ENCODE results near the gene PCNX2.
A peak's percentile ranks its signal among the peaks of the same experiment; 100 is the strongest.

The PCNX2 gene

GRCh38 chr1:233295237-233295974 lies at the start of gene PCNX2:
Gene PCNX2, minus strand, starts transcription at chr1:233295725. Its CDS starts 247 bp downstream, at chr1:233295478.
- peak; percentile 82 for DNase-seq (ENCODE audit: low spot score)

GRCh38 chr1:233343262-233343661 lies 47.7 kb upstream of the PCNX2 start:
- DNase-seq (ENCODE audit: low spot score) = no peak

GRCh38 chr1:233342086-233342485 lies 46.6 kb upstream of the PCNX2 start:
- no peak for DNase-seq (ENCODE audit: low spot score)

- DNase-seq (ENCODE audit: low spot score) = no peak
These were observed 45.5 kb upstream of the PCNX2 start for GRCh38 chr1:233340966-233341516.

- no peak for DNase-seq (ENCODE audit: low spot score)
These were observed 44.6 kb upstream of the PCNX2 start for GRCh38 chr1:233340031-233340555.

- no peak for DNase-seq (ENCODE audit: low spot score)
These were observed 42.6 kb upstream of the PCNX2 start for GRCh38 chr1:233338102-233338501.

- no peak for DNase-seq (ENCODE audit: low spot score)
These were observed 42.0 kb upstream of the PCNX2 start for GRCh38 chr1:233337505-233337904.

GRCh38 chr1:233336554-233337456 lies 41.3 kb upstream of the PCNX2 start:
- no peak for DNase-seq (ENCODE audit: low spot score)

GRCh38 chr1:233334092-233334491 lies 38.6 kb upstream of the PCNX2 start:
- DNase-seq (ENCODE audit: low spot score) = no peak

GRCh38 chr1:233333086-233333485 lies 37.6 kb upstream of the PCNX2 start:
- no peak for DNase-seq (ENCODE audit: low spot score)

- no peak for DNase-seq (ENCODE audit: low spot score)
These were observed 36.4 kb upstream of the PCNX2 start for GRCh38 chr1:233331676-233332519.

GRCh38 chr1:233328142-233328921 lies 32.8 kb upstream of the PCNX2 start:
- DNase-seq (ENCODE audit: low spot score) = peak; percentile 33

GRCh38 chr1:233327651-233328141 lies 32.2 kb upstream of the PCNX2 start, which contains the start of gene MAP3K21:
Gene MAP3K21, plus strand, starts transcription at chr1:233327724. Its CDS starts 305 bp downstream, at chr1:233328029.
- DNase-seq (ENCODE audit: low spot score) = no peak

GRCh38 chr1:233326811-233327650 lies 31.5 kb upstream of the PCNX2 start:
- peak; percentile 93 for DNase-seq (ENCODE audit: low spot score)

- no peak for DNase-seq (ENCODE audit: low spot score)
These were observed 30.8 kb upstream of the PCNX2 start for GRCh38 chr1:233326319-233326718.

GRCh38 chr1:233323718-233324117 lies 28.2 kb upstream of the PCNX2 start:
- DNase-seq (ENCODE audit: low spot score) = no peak

GRCh38 chr1:233320023-233320422 lies 24.5 kb upstream of the PCNX2 start:
- no peak for DNase-seq (ENCODE audit: low spot score)

GRCh38 chr1:233319272-233319671 lies 23.7 kb upstream of the PCNX2 start:
- DNase-seq (ENCODE audit: low spot score) = no peak

- no peak for DNase-seq (ENCODE audit: low spot score)
These were observed 20.9 kb upstream of the PCNX2 start for GRCh38 chr1:233316473-233316872.
